Mononuclear cell (primary cell): ENCODE data around the gene ITGB2. TPM values are rescaled to one million over a fixed set of nuclear protein-coding genes. Genes with fewer than 3 reads are reported as not detected.

Experiments used
- H3K27me3 ChIP-seq: 2 replicates; pipeline ENCODE4 v1.6.0; 2011; ENCODE audit warnings: low read length, control low read depth; ENCODE audit not compliant: insufficient read depth
- H3K4me1 ChIP-seq: 2 replicates; pipeline ENCODE4 v1.5.1; 2011; ENCODE audit warnings: mild to moderate bottlenecking, low read length, control low read depth; ENCODE audit not compliant: insufficient read depth
- H3K4me3 ChIP-seq: 2 replicates; pipeline ENCODE4 v1.5.1; 2011; ENCODE audit warnings: mild to moderate bottlenecking, low read length, moderate library complexity
- H3K9me3 ChIP-seq: 2 replicates; pipeline ENCODE4 v1.5.1; 2011; ENCODE audit warnings: low read depth, mild to moderate bottlenecking, control low read depth, low read length
- total RNA-seq: library from RNA; depleted of rRNA; stranded (reverse); fragments of >200 nt; gene quantifications from one replicate; pipeline ENCODE4 v1.2.3, GENCODE V29; 2012

Gene ITGB2
- total RNA-seq, 1 donor = 761 TPM

GRCh38 chr21:44893948-44894656 is 26.6 kb downstream of the ITGB2 start:
- H3K4me1 ChIP-seq = peaks cover 23% of the 10 kb centered on the region
- no peaks in the 10 kb centered on the region for H3K27me3 ChIP-seq
- H3K9me3 ChIP-seq = no peaks in the 10 kb centered on the region
- H3K4me3 ChIP-seq = no peak overlapping the region

- H3K4me3 ChIP-seq = no peak overlapping the region
- no peaks in the 10 kb centered on the region for H3K27me3 ChIP-seq
- H3K9me3 ChIP-seq = no peaks in the 10 kb centered on the region
- peaks cover 22% of the 10 kb centered on the region for H3K4me1 ChIP-seq
These were observed 27.5 kb downstream of the ITGB2 start for GRCh38 chr21:44893278-44893556.

- H3K4me1 ChIP-seq = peaks cover 17% of the 10 kb centered on the region
- H3K4me3 ChIP-seq = no peak overlapping the region
- H3K9me3 ChIP-seq = no peaks in the 10 kb centered on the region
These were observed 28.0 kb downstream of the ITGB2 start for GRCh38 chr21:44892536-44893277.

GRCh38 chr21:44892095-44892494 is 28.6 kb downstream of the ITGB2 start:
- Histone ChIP-seq H3K4me1 (peaks cover 10% of the 10 kb centered on the region), H3K4me3 (no peak overlapping the region), H3K27me3 (no peaks in the 10 kb centered on the region), H3K9me3 (no peaks in the 10 kb centered on the region)

More at GRCh38 chr21:44892536-44893277, 28.0 kb downstream of the ITGB2 start:
- no peaks in the 10 kb centered on the region for H3K27me3 ChIP-seq

GRCh38 chr21:44891631-44892031 is 29.1 kb downstream of the ITGB2 start:
- H3K9me3 ChIP-seq = no peaks in the 10 kb centered on the region
- H3K4me3 ChIP-seq = no peak overlapping the region
- H3K27me3 ChIP-seq = no peaks in the 10 kb centered on the region
- peaks cover 10% of the 10 kb centered on the region for H3K4me1 ChIP-seq

GRCh38 chr21:44890961-44891541 is 29.6 kb downstream of the ITGB2 start:
- Histone ChIP-seq H3K4me1 (peaks cover 10% of the 10 kb centered on the region), H3K27me3 (no peaks in the 10 kb centered on the region), H3K9me3 (no peaks in the 10 kb centered on the region), H3K4me3 (no peak overlapping the region)

- H3K9me3 ChIP-seq = no peaks in the 10 kb centered on the region
- H3K4me3 ChIP-seq = no peak overlapping the region
- peaks cover 10% of the 10 kb centered on the region for H3K4me1 ChIP-seq
- H3K27me3 ChIP-seq = no peaks in the 10 kb centered on the region
These were observed 30.3 kb downstream of the ITGB2 start for GRCh38 chr21:44890338-44890931.

- peaks cover 10% of the 10 kb centered on the region for H3K4me1 ChIP-seq
These were observed 30.9 kb downstream of the ITGB2 start for GRCh38 chr21:44889625-44890337.

GRCh38 chr21:44888581-44889550 is 31.8 kb downstream of the ITGB2 start:
- Histone ChIP-seq H3K4me3 (no peak overlapping the region), H3K4me1 (peaks cover 16% of the 10 kb centered on the region), H3K27me3 (no peaks in the 10 kb centered on the region), H3K9me3 (no peaks in the 10 kb centered on the region)

More at GRCh38 chr21:44889625-44890337, 30.9 kb downstream of the ITGB2 start:
- no peak overlapping the region for H3K4me3 ChIP-seq
- no peaks in the 10 kb centered on the region for H3K27me3 ChIP-seq
- H3K9me3 ChIP-seq = no peaks in the 10 kb centered on the region

- Histone ChIP-seq H3K27me3 (no peaks in the 10 kb centered on the region), H3K9me3 (no peaks in the 10 kb centered on the region), H3K4me1 (peaks cover 23% of the 10 kb centered on the region), H3K4me3 (no peak overlapping the region)
These were observed 32.7 kb downstream of the ITGB2 start for GRCh38 chr21:44887807-44888580.

- H3K4me1 ChIP-seq = peaks cover 23% of the 10 kb centered on the region
- H3K27me3 ChIP-seq = no peaks in the 10 kb centered on the region
- no peaks in the 10 kb centered on the region for H3K9me3 ChIP-seq
- H3K4me3 ChIP-seq = no peak overlapping the region
These were observed 33.4 kb downstream of the ITGB2 start for GRCh38 chr21:44887126-44887806.

- no peak overlapping the region for H3K4me3 ChIP-seq
- no peaks in the 10 kb centered on the region for H3K9me3 ChIP-seq
- H3K27me3 ChIP-seq = no peaks in the 10 kb centered on the region
- H3K4me1 ChIP-seq = peaks cover 31% of the 10 kb centered on the region
These were observed 34.3 kb downstream of the ITGB2 start for GRCh38 chr21:44886113-44887075.
